HG02943 (cell line): Measurements from ENCODE around the gene CAND2.

ENCODE experiments used
- ATAC-seq: cut with Tn5 transposase; IDR thresholded peaks from one replicate; pipeline ENCODE4 v1.9.1; 2021; ENCODE audit warnings: mild to moderate bottlenecking, low read depth, moderate library complexity; ENCODE audit not compliant: unreplicated experiment

CAND2 gene

DNA sequence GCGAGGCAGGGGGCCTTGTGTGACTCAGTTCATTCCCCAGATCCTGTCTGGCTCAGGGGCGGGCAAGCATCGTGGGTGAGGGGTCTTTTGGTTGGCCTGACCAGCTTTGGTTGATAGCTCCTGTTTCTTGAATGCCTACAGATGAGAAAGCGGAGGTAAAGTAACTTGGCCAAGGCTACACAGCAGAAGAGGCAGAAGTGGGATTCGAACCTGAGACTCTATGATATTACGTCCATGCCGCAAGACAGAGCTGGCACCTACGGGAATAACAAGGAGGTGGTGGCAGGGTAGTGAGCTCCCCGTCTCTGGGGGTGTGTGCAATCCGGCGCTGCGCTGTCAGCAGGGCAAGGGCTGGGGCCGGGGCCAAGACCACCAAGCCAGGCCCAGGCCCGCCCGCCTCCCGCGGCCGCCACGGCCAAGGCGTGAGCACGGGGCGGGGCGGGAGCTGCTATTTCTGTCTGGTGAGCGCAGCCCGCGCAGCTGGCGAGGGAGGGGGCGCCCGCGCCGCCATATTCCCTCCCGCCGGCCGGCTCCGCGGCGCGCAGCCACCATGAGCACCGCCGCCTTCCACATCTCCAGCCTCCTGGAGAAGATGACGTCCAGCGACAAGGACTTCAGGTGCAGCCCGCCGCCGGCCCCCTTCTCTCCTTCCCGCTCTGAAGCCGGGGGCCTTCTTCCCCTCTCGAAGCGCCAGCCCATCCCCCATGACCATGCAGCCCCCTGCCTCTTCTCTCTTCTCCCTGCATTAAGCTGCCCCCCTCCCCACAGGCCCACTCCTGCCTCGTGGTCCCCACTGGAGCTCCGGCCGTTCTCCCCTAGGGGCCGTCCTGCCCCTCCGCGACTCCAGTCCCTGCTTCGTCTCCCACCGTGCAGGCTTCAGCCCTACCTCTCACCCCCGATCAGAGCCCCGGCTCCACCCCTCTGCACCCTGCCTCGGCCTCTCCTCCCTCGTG lies at the start of gene CAND2:
CAND2 (plus strand) TSS at position 510 of the 953 bp plus-strand sequence; CDS start at position 551, 41 bp downstream.
- no peak for ATAC-seq

- no peak for ATAC-seq
These were observed 48.0 kb upstream of the CAND2 start for GRCh38 chr3:12748477-12748876.

DNA sequence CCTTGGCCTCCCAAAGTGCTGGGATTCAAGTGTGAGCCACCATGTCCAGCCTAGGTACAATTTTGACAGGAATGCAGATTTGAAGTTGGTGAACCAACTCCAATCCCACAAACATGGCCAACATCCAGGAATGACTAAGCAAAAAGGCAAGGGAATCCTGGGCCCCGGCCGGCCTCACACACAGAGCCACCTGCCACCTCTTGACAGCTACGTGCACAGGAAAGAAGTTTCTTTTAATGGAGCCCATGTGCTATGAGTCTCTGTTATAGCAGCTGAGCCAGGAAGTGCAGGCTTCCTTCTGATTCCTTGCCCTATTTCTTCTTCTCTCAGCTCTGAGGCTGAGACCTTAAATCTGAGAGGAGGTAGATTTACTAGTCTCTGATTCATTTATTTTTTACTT lies 46.3 kb upstream of the CAND2 start:
- no peak for ATAC-seq

DNA sequence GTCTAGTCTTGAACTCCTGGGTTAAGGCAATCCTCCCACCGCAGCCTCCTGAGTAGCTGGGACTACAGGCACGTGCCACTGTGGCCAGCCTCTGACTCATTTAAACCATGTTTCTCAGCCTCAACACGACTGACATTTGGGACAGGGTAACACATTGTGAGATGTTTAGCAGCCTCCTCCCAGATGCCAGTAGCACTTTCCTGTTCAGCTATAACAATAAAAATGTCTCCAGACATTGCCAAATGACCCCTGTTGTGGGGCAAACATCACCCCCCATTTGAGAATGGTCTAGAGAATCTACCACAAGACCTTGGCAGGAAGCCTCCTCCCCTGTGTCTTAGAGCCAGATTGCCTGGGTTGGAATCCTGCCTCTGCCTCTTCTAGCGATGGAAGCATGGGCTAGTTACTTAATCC lies 45.8 kb upstream of the CAND2 start:
- peak; percentile 53 for ATAC-seq

DNA sequence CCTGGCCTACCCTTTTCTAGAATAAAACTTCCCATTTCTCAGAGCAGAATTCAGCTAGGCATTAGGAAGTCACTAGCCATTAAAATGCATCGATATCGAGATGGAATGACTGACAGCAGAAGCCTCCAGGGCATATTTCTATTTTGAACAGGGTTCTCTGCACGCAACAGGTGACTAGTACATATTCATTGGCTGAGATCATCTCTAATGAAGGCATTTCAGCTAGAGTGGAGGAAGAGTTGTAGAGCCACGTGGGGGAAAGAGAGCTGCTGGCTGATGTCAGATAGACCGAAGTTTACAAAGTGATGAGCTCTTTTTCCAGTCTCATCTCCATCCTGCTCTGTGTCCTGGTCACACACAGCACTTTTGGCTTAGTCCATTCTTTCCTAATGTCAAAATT lies 44.9 kb upstream of the CAND2 start:
- no peak for ATAC-seq

DNA sequence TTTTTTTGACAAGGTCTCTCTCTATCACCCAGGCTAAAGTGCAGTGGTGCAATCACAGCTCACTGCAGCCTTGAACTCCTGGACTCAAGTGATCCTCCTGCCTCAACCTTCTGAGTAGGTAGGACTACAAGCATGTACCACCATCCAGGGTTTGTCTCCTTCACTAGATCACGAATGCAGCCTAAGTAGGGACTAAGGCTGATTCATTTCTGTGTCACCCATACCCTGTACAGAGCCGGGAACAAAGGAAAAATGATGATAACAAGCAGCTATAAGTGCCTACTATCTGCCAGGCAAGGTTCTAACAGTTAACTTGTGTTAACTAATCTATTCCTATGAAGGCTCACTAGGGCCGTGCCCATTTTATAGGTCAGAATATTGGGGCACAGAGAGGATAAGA lies 44.4 kb upstream of the CAND2 start:
- ATAC-seq, result no peak

GRCh38 chr3:12752809-12753208 lies 43.7 kb upstream of the CAND2 start:
- no peak for ATAC-seq

GRCh38 chr3:12753275-12754028 lies 43.0 kb upstream of the CAND2 start:
- no peak for ATAC-seq

GRCh38 chr3:12754313-12754712 lies 42.2 kb upstream of the CAND2 start:
- ATAC-seq, result no peak

DNA sequence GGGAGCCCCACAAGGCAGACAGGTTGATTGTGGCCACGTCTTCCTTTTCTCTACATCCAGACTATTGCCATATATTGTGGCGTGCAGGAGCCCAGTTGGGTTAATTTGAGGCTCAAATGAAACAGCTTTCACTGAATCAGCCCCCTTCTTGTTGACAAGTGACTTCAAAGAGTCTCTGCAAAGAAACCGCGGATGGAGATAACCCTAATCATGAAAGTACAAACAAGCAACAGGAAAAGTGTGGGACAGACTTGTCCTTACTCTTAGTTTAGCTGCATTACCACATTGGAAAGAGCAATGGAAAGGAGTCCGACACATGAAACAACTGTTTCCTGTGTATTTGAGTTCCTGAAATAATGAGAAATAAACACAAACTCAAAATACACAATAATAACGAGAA lies 40.7 kb upstream of the CAND2 start:
- no peak for ATAC-seq

DNA sequence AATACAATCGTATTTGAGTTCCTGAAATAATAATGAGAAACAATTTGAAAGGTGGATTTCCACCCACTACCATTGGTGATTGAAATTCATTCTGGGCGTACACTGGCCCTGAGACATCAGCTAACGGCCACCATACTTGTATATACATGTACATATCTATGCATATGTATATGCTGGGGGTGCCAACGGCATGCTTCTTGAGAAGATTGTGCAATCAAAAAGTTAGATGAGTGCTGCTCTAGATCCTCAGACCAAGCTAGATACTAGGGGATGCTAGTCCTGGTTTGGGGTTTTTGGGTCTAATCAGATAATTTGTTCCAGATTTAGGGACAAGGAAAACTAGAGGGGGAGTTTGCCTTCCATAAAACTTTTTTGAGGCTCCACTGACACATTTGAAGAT lies 40.3 kb upstream of the CAND2 start:
- ATAC-seq, result no peak

DNA sequence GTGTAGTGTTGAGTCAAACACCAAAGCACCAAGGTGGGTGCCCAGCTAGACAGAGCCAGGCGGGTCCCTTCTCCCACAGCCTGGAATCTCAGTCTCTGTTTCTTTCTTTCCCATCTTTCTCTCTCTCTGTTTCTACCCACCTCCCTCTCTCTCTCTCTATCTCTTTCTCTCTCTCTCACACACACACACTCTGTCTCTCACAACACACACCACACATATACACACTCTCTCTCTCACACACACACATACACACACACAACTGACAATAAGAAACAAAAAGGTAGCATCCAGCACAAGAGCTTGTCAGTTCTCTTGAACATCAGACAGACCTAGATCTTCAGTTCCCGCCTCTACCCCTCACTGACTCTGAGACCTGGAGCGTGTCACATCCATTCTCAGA lies 39.8 kb upstream of the CAND2 start:
- ATAC-seq, result no peak

- no peak for ATAC-seq
These were observed 38.3 kb upstream of the CAND2 start for GRCh38 chr3:12758025-12758781.

DNA sequence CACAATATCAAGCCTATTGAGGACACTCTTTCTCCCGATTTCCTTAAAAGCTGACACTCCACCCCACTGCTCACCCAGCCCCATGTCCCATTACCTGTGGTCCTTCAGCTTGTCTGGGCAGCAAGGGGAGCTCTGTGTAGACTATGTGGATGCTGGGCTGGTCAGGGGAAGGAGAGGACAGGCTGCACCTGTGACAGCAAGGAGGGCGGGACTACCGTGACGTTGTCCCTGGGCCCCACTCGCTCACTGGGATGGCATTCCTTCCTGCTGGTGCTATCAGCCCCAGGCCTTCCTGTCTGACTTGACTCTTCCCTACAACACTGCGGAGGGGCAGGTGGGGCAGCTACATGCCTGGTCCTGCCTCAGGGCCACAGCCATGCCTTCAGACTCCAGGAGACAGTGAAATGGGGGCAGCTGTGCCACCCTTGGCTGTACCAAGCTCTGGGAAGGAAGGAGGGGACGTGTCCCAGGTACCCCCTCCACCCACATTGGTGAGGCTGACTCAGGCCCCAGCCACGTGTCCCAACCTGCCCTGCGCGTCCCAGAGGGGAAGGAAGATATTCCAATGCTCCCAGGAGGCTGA lies 37.3 kb upstream of the CAND2 start, which contains the start of gene TMEM40:
TMEM40 (minus strand) TSS at position 163 of the 583 bp plus-strand sequence. CDS start 9,427 bp downstream, outside the sequence.
- no peak for ATAC-seq

GRCh38 chr3:12759693-12760565 lies 36.6 kb upstream of the CAND2 start:
- ATAC-seq, result no peak

GRCh38 chr3:12764171-12764776 lies 32.2 kb upstream of the CAND2 start:
- ATAC-seq, result no peak

- ATAC-seq, result no peak
These were observed 29.9 kb upstream of the CAND2 start for GRCh38 chr3:12766541-12766940.

GRCh38 chr3:12768579-12769527 lies 27.6 kb upstream of the CAND2 start:
- no peak for ATAC-seq
